Endothelial cell of umbilical vein (primary cell): ENCODE measurements around the gene PGLYRP1. TPM values are rescaled to one million over a fixed set of nuclear protein-coding genes. Genes with fewer than 3 reads are reported as not detected.

Source experiments
- BruUV-seq: library from RNA; stranded (reverse); fragments of 400-500 nt; replicated peaks from 2 replicates; lab custom pipeline; 2021; lab: Mats Ljungman, UMichigan
- CTCF ChIA-PET: fragments of 300-600, 350-600 bp; sonication (Branson Sonifier 250); formaldehyde crosslinking; loops from one replicate; lab custom pipeline; 2021; ENCODE audit warnings: antibody characterized with exemption, inconsistent platforms; lab: Charles Lee
- POLR2A ChIA-PET: fragments of 300-600, 350-600 bp; sonication (Branson Sonifier 250); formaldehyde crosslinking; loops from one replicate; lab custom pipeline; 2021; ENCODE audit warnings: antibody characterized with exemption, inconsistent platforms; lab: Charles Lee
- DNase-seq: peaks from one replicate; pipeline ENCODE4 v3.0.0-alpha.2; 2011; ENCODE audit warnings: low read depth, low spot score
- FAIRE-seq: peaks from 2 replicates; lab custom pipeline; 2011; peaks lifted over from hg19 to GRCh38; lab: Jason Lieb, UNC
- H2AFZ ChIP-seq: 2 replicates; pipeline ENCODE4 v1.6.0; 2012; ENCODE audit warnings: low read depth, low read length, control low read depth, inconsistent platforms
- H3K27ac ChIP-seq: 2 replicates; pipeline ENCODE4 v1.5.1; 2011; ENCODE audit warnings: low read depth, mild to moderate bottlenecking, control low read depth, low read length, moderate library complexity; ENCODE audit not compliant: insufficient read depth
- H3K27me3 ChIP-seq, 2 experiments: 2 replicates each; pipeline versions ENCODE4 v1.6.0 to v1.6.1; 2011; ENCODE audit warnings: low read length in 2 of 2, mixed read lengths in 1 of 2; ENCODE audit not compliant: control insufficient read depth in 2 of 2, insufficient read depth in 2 of 2
- H3K36me3 ChIP-seq, 2 experiments: 2 replicates in 1 of 2; 3 replicates in 1 of 2; pipeline ENCODE4 v1.5.1; 2011; ENCODE audit warnings: low read length in 2 of 2, mild to moderate bottlenecking in 1 of 2, moderate library complexity in 1 of 2; ENCODE audit not compliant: control insufficient read depth in 2 of 2, insufficient read depth in 2 of 2; ENCODE audit errors: extremely low read depth in 1 of 2
- H3K4me1 ChIP-seq: 3 replicates; pipeline ENCODE4 v1.5.1; 2011; ENCODE audit warnings: mild to moderate bottlenecking, low read length; ENCODE audit not compliant: control insufficient read depth, insufficient read depth; ENCODE audit errors: extremely low read depth
- H3K4me2 ChIP-seq: 2 replicates; pipeline ENCODE4 v1.6.1; 2011; ENCODE audit warnings: low read length, control low read depth, mixed read lengths; ENCODE audit not compliant: insufficient read depth
- H3K4me3 ChIP-seq, 3 experiments: fragments of 200-600 bp in 1 of 3; sonication (generic), shearing (Covaris generic) in 1 of 3; replicated peaks in 1 of 3; 2 replicates each; pipeline ENCODE4 v1.5.1; 2011 to 2016; ENCODE audit warnings: control low read depth in 3 of 3, low read length in 3 of 3, mild to moderate bottlenecking in 2 of 3, inconsistent platforms in 1 of 3, low read depth in 1 of 3, moderate library complexity in 1 of 3; ENCODE audit not compliant: insufficient read depth in 1 of 3
- H3K79me2 ChIP-seq: 2 replicates; pipeline ENCODE4 v1.6.0; 2012; ENCODE audit warnings: low read length, inconsistent platforms; ENCODE audit not compliant: control insufficient read depth, insufficient read depth
- H3K9ac ChIP-seq: replicated peaks from 2 replicates; pipeline ENCODE3; 2011; ENCODE audit warnings: low read length, control low read depth; ENCODE audit not compliant: insufficient read depth; ENCODE audit errors: extremely low read depth
- H3K9me1 ChIP-seq: replicated peaks from 3 replicates; pipeline ENCODE4 v1.6.0; 2011; ENCODE audit warnings: mild to moderate bottlenecking, low read length; ENCODE audit not compliant: control insufficient read depth, insufficient read depth; ENCODE audit errors: extremely low read depth
- H3K9me3 ChIP-seq: replicated peaks from 2 replicates; pipeline ENCODE4 v1.5.1; 2012; ENCODE audit warnings: low read length, inconsistent platforms; ENCODE audit not compliant: control insufficient read depth, insufficient read depth
- H4K20me1 ChIP-seq: replicated peaks from 2 replicates; pipeline ENCODE3; 2011; ENCODE audit warnings: mild to moderate bottlenecking, low read length; ENCODE audit not compliant: control insufficient read depth, insufficient read depth; ENCODE audit errors: extremely low read depth
- EZH2 ChIP-seq: IDR thresholded peaks from 2 replicates; pipeline ENCODE4 v1.6.1; 2012; ENCODE audit warnings: borderline replicate concordance, low read depth, mild to moderate bottlenecking, moderate library complexity, low read length, inconsistent platforms; ENCODE audit not compliant: severe bottlenecking
- FOS ChIP-seq: IDR thresholded peaks from 2 replicates; pipeline ENCODE4 v1.6.1; 2011; ENCODE audit warnings: mild to moderate bottlenecking, low read length, moderate library complexity, borderline replicate concordance; ENCODE audit not compliant: insufficient read depth
- GATA2 ChIP-seq: IDR thresholded peaks from 2 replicates; pipeline ENCODE4 v1.7.0; 2011; ENCODE audit warnings: low read depth, mild to moderate bottlenecking, moderate library complexity, mixed read lengths, low read length; ENCODE audit not compliant: insufficient read length, insufficient read depth
- JUN ChIP-seq: IDR thresholded peaks from 2 replicates; pipeline ENCODE4 v1.6.1; 2011; ENCODE audit warnings: borderline replicate concordance, low read depth; ENCODE audit not compliant: insufficient read length, insufficient read depth
- MYC ChIP-seq: IDR thresholded peaks from one replicate; pipeline ENCODE4 v1.6.1; 2011; ENCODE audit warnings: mild to moderate bottlenecking, low read depth, low read length
- POLR2A ChIP-seq: IDR thresholded peaks from 2 replicates; pipeline ENCODE4 v1.6.1; 2012; ENCODE audit warnings: low read depth, mild to moderate bottlenecking, control low read depth, low read length
- POLR2AphosphoS5 ChIP-seq: IDR thresholded peaks from 2 replicates; pipeline ENCODE4 v1.6.1; 2012; ENCODE audit warnings: low read depth, mild to moderate bottlenecking, control low read depth, low read length, moderate library complexity; ENCODE audit not compliant: insufficient read depth
- dilution Hi-C: fragments of 300-500 bp; cut with MboI; formaldehyde crosslinking; loops from one replicate; pipeline ENCODE4 v1.15.0; 2019; ENCODE audit warnings: low sequenced_read_pairs; ENCODE audit not compliant: extremely low pct_ligation_motif_present
- intact Hi-C: fragments of 100-400 bp; cut with micrococcal nuclease; formaldehyde crosslinking; loops from one replicate; pipeline ENCODE4 v1.10.0; 2022
- polyA plus RNA-seq, 4 experiments: library from polyadenylated mRNA; depleted of rRNA in 3 of 4; stranded (reverse) in 3 of 4; unstranded in 1 of 4; fragments of >200 nt; gene quantifications; 2 replicates each; pipeline versions ENCODE4 v1.2.1 to v1.2.3, GENCODE V29; 2011 to 2012; ENCODE audit warnings: missing spikeins in 1 of 4
- total RNA-seq: library from RNA; stranded (reverse); gene quantifications from 2 replicates; pipeline ENCODE4 v1.2.3, GENCODE V29; 2021
- TF ChIP-seq, protein P1 (sequence below): IDR thresholded peaks from 2 replicates; pipeline ENCODE4 v1.6.1; 2011; ENCODE audit not compliant: insufficient read depth, insufficient read length
- TF ChIP-seq, protein P2 (sequence below), 2 donors: IDR thresholded peaks; 1 replicate in 1 of 2; 2 replicates in 1 of 2; pipeline ENCODE4 v1.5.1; 2011; ENCODE audit warnings: low read length in 2 of 2, mild to moderate bottlenecking in 2 of 2, moderate library complexity in 2 of 2, control low read depth in 1 of 2, inconsistent platforms in 1 of 2, low read depth in 1 of 2; ENCODE audit not compliant: insufficient read depth in 1 of 2; ENCODE audit errors: extremely low read depth in 1 of 2

The PGLYRP1 gene
- total and polyA plus RNA-seq, 2 donors (not counting 3 experiments of a cell fraction or from before 2014, with no cell fraction given) = not detected

DNA sequence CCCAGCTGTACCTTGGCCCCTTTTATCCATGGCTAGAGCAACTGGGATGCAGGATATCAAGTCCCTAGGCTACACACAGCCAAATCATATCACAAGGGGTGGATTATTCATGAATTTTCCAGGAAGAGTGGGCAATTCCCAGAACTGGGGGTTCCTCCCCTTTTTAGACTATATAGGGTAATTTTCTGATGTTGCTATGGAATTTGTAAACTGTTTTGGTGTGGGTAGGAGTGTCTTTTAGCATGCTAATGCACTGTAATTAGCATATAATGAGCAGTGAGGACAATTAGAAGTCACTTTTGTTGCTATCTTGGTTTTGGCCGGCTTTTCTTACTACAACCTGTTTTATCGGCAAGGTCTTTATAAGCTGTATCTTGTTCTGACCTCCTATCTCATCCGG, 35.9 kb upstream of the PGLYRP1 start:
- no peaks in the 10 kb centered on the region for H4K20me1 ChIP-seq
- H3K79me2 ChIP-seq = no peaks in the 10 kb centered on the region
- DNase-seq (no peak), FAIRE-seq (no peak)
- ChIA-PET POLR2A (no interaction called here), CTCF (interaction anchor here (1.1 to 2.9 kb wide), 4 partner anchors 18 to 30 kb away, joined by 3 to 13 read pairs (median 8); no protein-coding TSS in a partner anchor)
- H3K36me3 ChIP-seq = no peaks in the 10 kb centered on the region
- H3K27ac ChIP-seq = no peak overlapping the region
- no TSS peak for BruUV-seq
- no peaks in the 10 kb centered on the region for H3K9me1 ChIP-seq
- intact Hi-C loops (no loop called here), dilution Hi-C loops (no loop called here)
- no peak overlapping the region for H3K4me2 ChIP-seq
- peaks cover 20 to 49% of the 10 kb centered on the region in 2 experiments for H3K27me3 ChIP-seq
- no peak for TF ChIP-seq POLR2AphosphoS5
- TF ChIP-seq, protein P1, sequence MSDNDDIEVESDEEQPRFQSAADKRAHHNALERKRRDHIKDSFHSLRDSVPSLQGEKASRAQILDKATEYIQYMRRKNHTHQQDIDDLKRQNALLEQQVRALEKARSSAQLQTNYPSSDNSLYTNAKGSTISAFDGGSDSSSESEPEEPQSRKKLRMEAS = no peak
- TF ChIP-seq FOS = no peak
- TF ChIP-seq, protein P2, sequence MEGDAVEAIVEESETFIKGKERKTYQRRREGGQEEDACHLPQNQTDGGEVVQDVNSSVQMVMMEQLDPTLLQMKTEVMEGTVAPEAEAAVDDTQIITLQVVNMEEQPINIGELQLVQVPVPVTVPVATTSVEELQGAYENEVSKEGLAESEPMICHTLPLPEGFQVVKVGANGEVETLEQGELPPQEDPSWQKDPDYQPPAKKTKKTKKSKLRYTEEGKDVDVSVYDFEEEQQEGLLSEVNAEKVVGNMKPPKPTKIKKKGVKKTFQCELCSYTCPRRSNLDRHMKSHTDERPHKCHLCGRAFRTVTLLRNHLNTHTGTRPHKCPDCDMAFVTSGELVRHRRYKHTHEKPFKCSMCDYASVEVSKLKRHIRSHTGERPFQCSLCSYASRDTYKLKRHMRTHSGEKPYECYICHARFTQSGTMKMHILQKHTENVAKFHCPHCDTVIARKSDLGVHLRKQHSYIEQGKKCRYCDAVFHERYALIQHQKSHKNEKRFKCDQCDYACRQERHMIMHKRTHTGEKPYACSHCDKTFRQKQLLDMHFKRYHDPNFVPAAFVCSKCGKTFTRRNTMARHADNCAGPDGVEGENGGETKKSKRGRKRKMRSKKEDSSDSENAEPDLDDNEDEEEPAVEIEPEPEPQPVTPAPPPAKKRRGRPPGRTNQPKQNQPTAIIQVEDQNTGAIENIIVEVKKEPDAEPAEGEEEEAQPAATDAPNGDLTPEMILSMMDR (IDR thresholded peaks at IDR 0.05; ENCODE audit: extremely low read depth in 1 of 2, insufficient read depth in 1 of 2, low read depth in 1 of 2, low read length in 2 of 2) = no peak
- no peak for TF ChIP-seq POLR2A
- no peak for TF ChIP-seq JUN
- no peak for TF ChIP-seq GATA2
- TF ChIP-seq MYC = no peak
- TF ChIP-seq EZH2 = no peak
- H2AFZ ChIP-seq = no peak overlapping the region
- H3K9ac ChIP-seq = no peak overlapping the region
- no peaks in the 10 kb centered on the region for H3K4me1 ChIP-seq
- no peaks in the 10 kb centered on the region for H3K9me3 ChIP-seq
- H3K4me3 ChIP-seq = no peak overlapping the region
